22Rv1 (cell line): Measurements from ENCODE around the gene ZNF764.

Source experiments
- CTCF ChIP-seq: fragments of 450-650 bp; IDR thresholded peaks from 2 replicates; pipeline ENCODE4 v1.5.1; 2017; ENCODE audit warnings: mild to moderate bottlenecking
- ZFX ChIP-seq: fragments of 450-650 bp; IDR thresholded peaks from 2 replicates; pipeline ENCODE4 v1.6.1; 2017; ENCODE audit warnings: antibody characterized with exemption, borderline replicate concordance

GRCh38 chr16:30581457-30581856 lies 23.3 kb upstream of the ZNF764 start:
- TF ChIP-seq CTCF (no peak), ZFX (no peak)
